ENCODE measurements around the gene JMJD7.

JMJD7 gene

GRCh38 chr15:41822471-41822870, 5.4 kb upstream of the JMJD7 start:
- DNase-seq (ENCODE audit: low read depth in 2 of 2): no peak
- H3K4me3 ChIP-seq (replicated peaks in 1 of 2; ENCODE audit: low read depth in 2 of 2, low read length in 2 of 2): no peak overlapping the region
- no peak for TF ChIP-seq CTCF (IDR thresholded peaks at IDR 0.05; ENCODE audit: low read depth, low read length)

- no peak overlapping the region for H3K4me3 ChIP-seq (replicated peaks in 1 of 2; ENCODE audit: low read depth in 2 of 2, low read length in 2 of 2)
- DNase-seq (ENCODE audit: low read depth in 2 of 2): no peak
- TF ChIP-seq CTCF (IDR thresholded peaks at IDR 0.05; ENCODE audit: low read depth, low read length): no peak
These were observed 4.9 kb upstream of the JMJD7 start for GRCh38 chr15:41822957-41823356.

- no peak overlapping the region for H3K4me3 ChIP-seq (replicated peaks in 1 of 2; ENCODE audit: low read depth in 2 of 2, low read length in 2 of 2)
- no peak for TF ChIP-seq CTCF (IDR thresholded peaks at IDR 0.05; ENCODE audit: low read depth, low read length)
- no peak for DNase-seq (ENCODE audit: low read depth in 2 of 2)
These were observed 4.4 kb upstream of the JMJD7 start for GRCh38 chr15:41823502-41823901.

- H3K4me3 ChIP-seq (replicated peaks in 1 of 2; ENCODE audit: low read depth in 2 of 2, low read length in 2 of 2): no peak overlapping the region
- DNase-seq (ENCODE audit: low read depth in 2 of 2): no peak
- TF ChIP-seq CTCF (IDR thresholded peaks at IDR 0.05; ENCODE audit: low read depth, low read length): no peak
These were observed 3.7 kb upstream of the JMJD7 start for GRCh38 chr15:41824062-41824745.

GRCh38 chr15:41825145-41825544, 2.7 kb upstream of the JMJD7 start:
- no peak for DNase-seq (ENCODE audit: low read depth in 2 of 2)
- H3K4me3 ChIP-seq (replicated peaks in 1 of 2; ENCODE audit: low read depth in 2 of 2, low read length in 2 of 2): no peak overlapping the region
- TF ChIP-seq CTCF (IDR thresholded peaks at IDR 0.05; ENCODE audit: low read depth, low read length): no peak

GRCh38 chr15:41825572-41826535, 2.0 kb upstream of the JMJD7 start:
- DNase-seq (ENCODE audit: low read depth in 2 of 2): no peak

More at GRCh38 chr15:41825572-41826535, 2.0 kb upstream of the JMJD7 start:
- no peak overlapping the region for H3K4me3 ChIP-seq (replicated peaks in 1 of 2; ENCODE audit: low read depth in 2 of 2, low read length in 2 of 2)
- no peak for TF ChIP-seq CTCF (IDR thresholded peaks at IDR 0.05; ENCODE audit: low read depth, low read length)

All from cardiac fibroblast (primary cell).